ENCODE results near the gene SLC39A1.
"Not testable (repeated sequence)": the region's sequence is repeated elsewhere in the genome, so short reads cannot be mapped to it uniquely, and the experiment has no call there.

SLC39A1 gene, protein sequence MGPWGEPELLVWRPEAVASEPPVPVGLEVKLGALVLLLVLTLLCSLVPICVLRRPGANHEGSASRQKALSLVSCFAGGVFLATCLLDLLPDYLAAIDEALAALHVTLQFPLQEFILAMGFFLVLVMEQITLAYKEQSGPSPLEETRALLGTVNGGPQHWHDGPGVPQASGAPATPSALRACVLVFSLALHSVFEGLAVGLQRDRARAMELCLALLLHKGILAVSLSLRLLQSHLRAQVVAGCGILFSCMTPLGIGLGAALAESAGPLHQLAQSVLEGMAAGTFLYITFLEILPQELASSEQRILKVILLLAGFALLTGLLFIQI

DNA sequence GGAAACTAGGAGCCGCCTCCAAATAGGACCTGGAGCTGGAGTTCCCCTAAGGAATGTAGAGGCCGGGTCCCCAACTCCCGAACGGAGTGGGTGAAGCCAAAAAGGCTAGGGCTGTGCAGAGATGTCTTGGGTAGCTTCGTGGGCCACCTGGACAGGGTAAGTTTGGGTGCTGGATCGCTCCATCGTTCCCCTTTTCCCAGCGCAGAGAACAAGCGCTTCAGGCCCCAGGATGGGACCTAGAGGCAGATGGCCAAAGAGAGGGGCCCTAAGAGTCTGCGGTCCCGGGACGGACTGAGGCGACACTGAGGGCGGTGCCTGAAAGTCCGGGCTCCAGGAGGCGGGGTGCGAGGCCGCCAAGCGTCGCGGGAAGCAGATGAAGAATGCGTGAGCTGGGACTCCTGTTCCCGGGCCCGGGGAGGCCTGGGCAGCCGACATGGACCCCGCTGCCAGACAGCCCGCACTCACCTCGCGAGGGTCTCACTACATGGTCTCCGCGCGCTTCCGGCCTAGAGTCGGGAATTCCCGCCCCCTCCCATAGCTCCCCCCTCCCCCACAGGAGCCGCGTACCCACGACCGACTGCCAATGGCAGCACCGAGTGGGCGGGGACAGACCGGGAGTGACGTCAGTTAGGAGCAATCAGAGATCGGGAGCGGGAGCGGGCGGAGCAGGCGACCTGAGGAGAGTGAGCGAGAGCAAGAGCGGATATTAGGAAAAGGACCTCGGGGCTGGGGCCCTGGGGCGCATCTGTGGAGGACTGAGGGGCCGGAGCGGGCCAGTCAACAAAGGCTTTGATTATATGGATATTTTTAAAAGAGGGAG lies at the start of gene SLC39A1:
TSS of gene SLC39A1 (minus strand) at position 508 of the 820 bp plus-strand sequence. CDS start 822 bp downstream, outside the sequence.
- peak; percentile 96 for DNase-seq

- DNase-seq, result not testable (repeated sequence)
These were observed 49.2 kb upstream of the SLC39A1 start for GRCh38 chr1:154012543-154012942.

DNA sequence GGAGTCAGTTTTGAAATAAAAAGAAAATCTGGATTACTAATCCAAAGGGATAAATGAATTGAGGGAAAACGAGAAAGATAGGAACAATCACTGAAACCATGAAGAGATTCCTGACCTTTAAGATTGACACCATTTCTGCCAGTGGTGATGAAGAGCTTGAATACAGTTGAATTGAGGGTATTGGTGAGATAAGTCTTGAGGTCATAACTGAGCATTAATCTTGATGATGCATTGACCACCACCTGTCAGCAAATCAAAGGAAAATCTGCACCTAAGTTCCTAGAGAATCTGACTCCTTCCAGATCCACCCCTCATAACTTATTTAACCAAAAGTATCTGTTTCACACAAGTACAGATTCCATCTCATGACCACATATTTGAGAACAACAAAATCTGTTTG lies 48.8 kb upstream of the SLC39A1 start:
- no peak for DNase-seq

GRCh38 chr1:154006136-154006535 lies 42.8 kb upstream of the SLC39A1 start:
- DNase-seq, result peak; percentile 34

DNA sequence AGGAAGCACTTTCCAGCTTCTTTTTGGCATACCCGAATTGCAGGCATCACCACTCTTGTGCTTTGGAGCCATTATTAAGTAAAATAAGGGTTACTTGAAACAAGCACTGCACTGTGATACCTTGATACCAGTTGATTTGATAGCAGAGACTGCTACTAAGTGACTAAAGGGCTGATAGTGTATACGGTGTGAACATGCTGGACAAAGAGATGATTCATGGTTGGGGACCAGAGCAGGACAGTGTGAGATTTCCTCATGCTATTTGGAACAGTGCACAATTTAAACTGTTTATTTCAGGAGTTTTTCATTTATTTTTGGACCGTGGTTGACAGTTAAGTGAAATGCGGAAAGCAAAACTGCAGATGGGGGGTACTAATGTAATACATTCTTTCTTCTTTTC lies 37.1 kb upstream of the SLC39A1 start:
- no peak for DNase-seq

DNA sequence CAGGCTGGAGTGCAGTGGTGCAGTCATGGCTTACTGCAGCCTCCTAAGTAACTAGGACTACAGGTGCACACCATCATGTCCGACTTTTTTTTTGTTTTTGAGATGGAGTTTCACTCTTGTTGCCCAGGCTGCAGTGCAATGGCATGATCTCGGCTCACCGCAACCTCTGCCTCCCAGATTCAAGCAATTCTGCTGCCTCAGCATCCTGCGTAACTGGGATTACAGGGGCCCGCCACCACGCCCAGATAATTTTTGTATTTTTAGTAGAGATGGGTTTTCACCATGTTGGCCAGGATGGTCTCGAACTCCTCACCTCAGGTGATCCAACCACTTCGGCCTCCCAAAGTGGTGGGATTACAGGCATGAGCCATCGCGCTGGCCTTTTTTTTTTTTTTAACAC lies 33.5 kb upstream of the SLC39A1 start:
- not testable (repeated sequence) for DNase-seq

- no peak for DNase-seq
These were observed 32.3 kb upstream of the SLC39A1 start for GRCh38 chr1:153995640-153996039.

- DNase-seq, result no peak
These were observed 31.9 kb upstream of the SLC39A1 start for GRCh38 chr1:153995202-153995601.

GRCh38 chr1:153991806-153992205 lies 28.5 kb upstream of the SLC39A1 start:
- DNase-seq, result no peak

DNA sequence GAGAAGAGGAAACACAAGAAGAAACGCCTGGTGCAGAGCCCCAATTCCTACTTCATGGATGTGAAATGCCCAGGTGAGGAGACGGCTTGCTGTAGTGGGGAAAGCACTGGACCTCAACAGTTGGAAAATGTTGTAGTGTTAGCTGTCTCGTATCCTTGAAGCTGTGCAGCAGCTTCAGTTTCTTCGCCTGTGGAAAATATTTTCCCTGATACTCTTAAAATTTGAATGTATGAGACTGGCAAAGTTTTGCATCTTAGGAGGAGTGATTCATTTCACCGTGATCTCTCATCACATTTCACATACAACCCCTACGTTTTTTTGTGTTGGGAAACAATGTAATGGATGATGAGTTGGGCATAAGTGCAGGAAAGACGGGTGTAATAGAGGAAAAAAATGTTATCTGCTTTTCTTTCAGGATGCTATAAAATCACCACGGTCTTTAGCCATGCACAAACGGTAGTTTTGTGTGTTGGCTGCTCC lies 27.9 kb upstream of the SLC39A1 start:
- no peak for DNase-seq

DNA sequence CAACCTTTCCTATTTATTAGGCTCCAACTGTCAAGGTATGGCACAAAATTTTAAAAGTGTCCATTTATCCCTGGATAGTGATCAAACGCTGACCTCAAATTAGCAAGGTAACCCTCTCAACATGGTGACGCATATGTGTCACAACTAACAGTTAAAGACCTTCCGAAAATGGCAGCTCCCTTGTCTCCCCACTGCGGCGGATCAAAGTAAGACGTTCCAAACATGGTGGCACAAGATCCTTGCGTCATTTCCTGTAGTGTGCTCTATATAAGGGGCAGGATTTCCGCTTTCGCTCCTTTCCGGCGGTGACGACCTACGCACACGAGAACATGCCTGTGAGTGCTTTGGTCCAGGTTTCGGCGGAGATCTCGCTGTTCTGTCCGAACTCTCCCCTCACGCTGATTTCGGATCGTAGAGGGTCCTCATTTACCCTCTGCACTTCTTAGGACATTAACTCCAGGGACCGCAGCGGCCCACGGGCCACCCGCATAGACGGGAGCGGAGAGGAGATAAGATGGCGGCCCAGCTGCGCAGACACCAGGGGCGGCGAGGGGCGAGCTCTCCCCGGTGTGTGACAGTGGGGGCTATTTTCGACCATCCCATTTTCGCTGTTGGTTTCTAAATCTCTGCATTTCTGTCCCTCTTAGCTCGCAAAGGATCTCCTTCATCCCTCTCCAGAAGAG lies 27.3 kb upstream of the SLC39A1 start, which contains the start of gene RPS27:
TSS of gene RPS27 (plus strand) at position 295 of the 683 bp plus-strand sequence. CDS start at position 330, 35 bp downstream.
- DNase-seq, result peak; percentile 99

GRCh38 chr1:153987621-153988020 lies 24.3 kb upstream of the SLC39A1 start:
- DNase-seq, result no peak

DNA sequence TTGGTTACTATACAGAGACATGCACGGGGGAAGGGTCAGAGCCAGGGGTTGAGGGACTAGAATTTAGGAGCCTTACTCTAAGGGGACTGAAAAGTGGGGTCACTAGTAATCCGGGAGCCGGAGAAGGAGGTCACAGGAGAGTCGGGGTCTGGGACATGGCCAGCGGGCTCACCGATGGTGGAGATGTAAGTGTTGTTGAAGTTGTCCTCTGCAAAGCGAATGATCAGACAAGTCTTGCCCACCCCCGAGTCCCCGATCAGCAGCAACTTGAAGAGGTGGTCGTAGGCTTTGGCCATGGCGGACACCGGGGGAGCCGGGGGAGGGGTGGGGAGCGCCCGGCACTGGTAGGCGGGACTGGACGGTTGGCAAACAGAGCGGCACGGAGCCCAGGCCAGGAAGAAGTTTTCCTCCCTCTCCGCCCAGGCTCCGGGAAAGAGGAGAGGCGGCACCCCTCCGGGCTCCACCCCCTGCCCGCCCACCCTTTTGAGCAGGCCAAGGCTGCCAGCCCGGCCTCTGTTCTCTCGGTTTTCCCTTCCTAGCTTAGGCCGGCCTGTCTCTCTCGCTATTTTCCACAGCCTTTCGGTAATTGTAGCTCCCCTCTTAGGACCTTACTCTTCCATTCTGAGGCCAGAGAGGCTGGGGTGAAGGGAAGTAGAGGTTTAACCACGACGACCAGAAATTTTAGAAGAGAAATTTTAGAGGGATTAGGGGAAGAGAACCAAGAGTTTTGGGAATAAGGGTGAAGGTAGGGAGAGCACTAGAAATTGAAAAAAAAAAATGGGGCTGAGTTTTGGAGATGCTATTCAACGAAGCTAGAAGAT lies 22.8 kb upstream of the SLC39A1 start, which contains the start of gene RAB13:
TSS of gene RAB13 (minus strand) at position 399 of the 821 bp plus-strand sequence. CDS start at position 296, 103 bp downstream.
- peak; percentile 87 for DNase-seq

DNA sequence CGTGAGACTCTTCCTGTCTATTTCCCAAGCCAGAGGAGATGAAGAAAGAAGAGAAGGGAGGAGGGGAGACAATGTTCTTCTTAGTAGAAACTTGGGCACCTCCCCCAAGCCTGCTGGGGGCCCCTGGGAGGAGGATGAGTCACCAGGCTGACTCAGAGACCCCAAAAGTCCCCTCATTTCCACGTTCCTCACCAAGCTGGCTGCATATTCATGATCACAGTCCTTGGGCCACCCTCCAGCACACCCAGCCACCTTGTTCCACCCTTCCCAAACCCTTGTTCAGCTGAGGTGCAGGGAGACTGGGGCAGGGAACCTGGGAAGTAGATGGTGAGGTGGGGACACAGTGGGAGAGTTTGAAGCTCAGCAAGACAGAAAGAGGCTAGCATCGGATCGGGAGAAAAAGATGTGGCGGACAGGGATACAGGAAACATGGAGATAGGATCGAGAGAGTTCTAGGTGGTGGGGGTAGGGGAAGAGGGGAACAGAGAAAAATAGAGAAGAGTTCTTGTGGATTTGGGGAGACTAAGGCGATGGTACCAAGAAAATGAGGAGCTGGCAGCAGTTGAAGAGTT lies 22.1 kb upstream of the SLC39A1 start:
- peak; percentile 89 for DNase-seq

DNA sequence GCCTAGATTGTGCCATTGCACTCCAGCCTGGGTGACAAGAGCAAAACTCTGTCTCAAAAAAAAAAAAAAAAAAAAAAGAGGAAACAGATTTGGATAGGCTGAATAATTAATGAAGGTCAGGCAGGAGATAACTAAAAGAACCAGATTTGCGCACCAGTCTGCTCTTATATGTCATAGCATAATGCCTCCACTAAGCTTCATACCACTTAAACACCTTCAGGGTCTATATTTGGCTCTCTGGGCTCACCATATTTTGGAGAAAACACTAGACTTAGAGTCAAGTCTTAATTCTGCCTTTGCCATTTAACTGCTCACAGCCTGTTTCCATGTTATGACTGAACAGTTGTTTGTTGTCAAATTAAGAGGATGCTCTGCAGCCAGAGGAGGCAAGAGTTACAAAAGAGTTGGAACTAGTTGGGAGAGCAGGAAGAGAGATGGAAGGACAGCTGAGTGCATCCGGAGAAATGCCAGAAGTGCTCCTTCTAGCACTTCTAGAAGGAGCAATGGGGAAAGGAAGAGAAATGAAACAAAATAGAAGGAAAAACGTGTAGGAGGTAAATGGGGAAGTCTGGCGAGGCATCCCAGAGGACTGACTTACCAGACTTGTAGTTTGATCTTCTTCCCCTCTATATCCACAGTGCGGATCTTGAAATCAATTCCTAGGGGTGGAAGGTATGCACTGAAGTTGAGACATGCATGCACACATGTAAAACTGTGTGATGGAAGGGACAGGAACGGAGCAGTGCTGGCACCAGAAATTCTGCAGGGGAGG lies 21.0 kb upstream of the SLC39A1 start:
- DNase-seq, result no peak

- DNase-seq, result not testable (repeated sequence)
These were observed 18.4 kb upstream of the SLC39A1 start for GRCh38 chr1:153981735-153982134.

DNA sequence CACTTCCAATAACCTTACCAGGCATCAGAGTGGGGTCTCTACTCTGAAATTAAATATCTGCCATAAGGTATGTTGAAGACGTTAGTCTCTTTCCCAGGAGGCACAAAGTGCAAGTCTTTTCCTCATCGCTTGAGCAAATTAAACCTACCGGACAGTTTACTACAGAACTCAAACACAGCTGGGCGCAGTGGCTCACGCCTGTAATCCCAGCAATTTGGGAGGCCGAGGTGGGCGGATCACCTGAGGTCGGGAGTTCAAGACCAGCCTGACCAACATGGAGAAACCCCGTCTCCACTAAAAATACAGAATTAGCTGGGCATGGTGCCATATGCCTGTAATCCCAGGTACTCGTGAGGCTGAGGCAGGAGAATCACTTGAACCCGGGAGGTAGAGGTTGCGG lies 15.8 kb upstream of the SLC39A1 start:
- DNase-seq, result not testable (repeated sequence)

GRCh38 chr1:153978274-153978909 lies 15.1 kb upstream of the SLC39A1 start:
- no peak for DNase-seq

GRCh38 chr1:153977250-153978240 lies 14.2 kb upstream of the SLC39A1 start, which contains the start of gene JTB:
Gene JTB, minus strand, starts transcription at chr1:153977674. Its CDS starts 422 bp downstream, at chr1:153977252.
- peak; percentile 78 for DNase-seq
